ENCODE measurements around the gene STIM1. TPM values are rescaled to one million over a fixed set of nuclear protein-coding genes. Genes with fewer than 3 reads are reported as not detected.
"Not testable (repeated sequence)": the region's sequence is repeated elsewhere in the genome, so short reads cannot be mapped to it uniquely, and the experiment has no call there.

Gene STIM1
- 100 to 1,000 TPM in 1 of 2 experiments, 10 to 100 TPM in 1; 98.8 to 101 TPM for total RNA-seq

GRCh38 chr11:3854977-3855807 lies at the start of gene STIM1:
TSS of gene STIM1 (plus strand) at chr11:3855664. CDS start at chr11:3856271, 607 bp downstream.
- POLR2A ChIA-PET = interaction anchor here (0.7 to 8.9 kb wide), 53 partner anchors 9 to 863 kb away, joined by 3 to 254 read pairs (median 5); partner anchors contain the start of genes NAP1L4, NUP98, PGAP2 and RHOG
- H3K27me3 Mint-ChIP-seq = no peaks in the 10 kb centered on the region
- no peaks in the 10 kb centered on the region for H3K9me3 Mint-ChIP-seq
- H3K27ac Mint-ChIP-seq = peak within 1 kb of the TSS; percentile 99
- H3K4me3 Mint-ChIP-seq = peak within 1 kb of the TSS; percentile 99
- H3K4me1 Mint-ChIP-seq = peaks cover 50% of the 10 kb centered on the region
- peaks cover 8% of the 10 kb centered on the region for H3K36me3 Mint-ChIP-seq
- peak; percentile 70 for ATAC-seq (ENCODE audit: low read depth)
- peak; percentile 99 for DNase-seq

GRCh38 chr11:3807909-3808860 lies 47.3 kb upstream of the STIM1 start, which contains the start of gene PGAP2:
TSS of gene PGAP2 (plus strand) at chr11:3808560. CDS start at chr11:3811260, 2,700 bp downstream.
- POLR2A ChIA-PET = interaction anchor here (0.6 to 2.3 kb wide), 10 partner anchors 10 to 287 kb away, joined by 3 to 15 read pairs (median 4); partner anchors contain the start of genes NUP98, RRM1 and STIM1

GRCh38 chr11:3808861-3809623 lies 46.4 kb upstream of the STIM1 start:
- Mint-ChIP-seq H3K4me3 (peak overlapping the region; percentile 80), H3K4me1 (peaks cover 16% of the 10 kb centered on the region), H3K27me3 (no peaks in the 10 kb centered on the region), H3K36me3 (no peaks in the 10 kb centered on the region), H3K9me3 (no peaks in the 10 kb centered on the region), H3K27ac (peak overlapping the region; percentile 73)
- ATAC-seq (ENCODE audit: low read depth) (peak; percentile 77), DNase-seq (no peak)
- POLR2A ChIA-PET = interaction anchor here (0.6 to 2.3 kb wide), 11 partner anchors 11 to 286 kb away, joined by 3 to 15 read pairs (median 4); partner anchors contain the start of genes NUP98, RRM1 and STIM1

More at GRCh38 chr11:3807909-3808860, 47.3 kb upstream of the STIM1 start, which contains the start of gene PGAP2:
- Mint-ChIP-seq H3K4me1 (peaks cover 17% of the 10 kb centered on the region), H3K9me3 (no peaks in the 10 kb centered on the region), H3K4me3 (peak within 1 kb of the TSS; percentile 83), H3K36me3 (no peaks in the 10 kb centered on the region), H3K27me3 (no peaks in the 10 kb centered on the region), H3K27ac (peak within 1 kb of the TSS; percentile 83)
- DNase-seq (peak; percentile 79), ATAC-seq (ENCODE audit: low read depth) (peak; percentile 72)

GRCh38 chr11:3809624-3809928 lies 45.9 kb upstream of the STIM1 start:
- ATAC-seq (ENCODE audit: low read depth) (no peak), DNase-seq (no peak)
- POLR2A ChIA-PET = interaction anchor here (1.0 to 1.9 kb wide), 3 partner anchors 24 to 32 kb away, joined by 3 to 5 read pairs (median 4); no protein-coding TSS in a partner anchor
- H3K9me3 Mint-ChIP-seq = no peaks in the 10 kb centered on the region
- H3K4me1 Mint-ChIP-seq = peaks cover 13% of the 10 kb centered on the region
- H3K27ac Mint-ChIP-seq = no peak overlapping the region
- H3K27me3 Mint-ChIP-seq = no peaks in the 10 kb centered on the region
- H3K4me3 Mint-ChIP-seq = no peak overlapping the region
- no peaks in the 10 kb centered on the region for H3K36me3 Mint-ChIP-seq

- POLR2A ChIA-PET = interaction anchor here (0.8 to 1.2 kb wide), 3 partner anchors 9 to 44 kb away, joined by 3 to 6 read pairs (median 3); no protein-coding TSS in a partner anchor
- no peaks in the 10 kb centered on the region for H3K9me3 Mint-ChIP-seq
- DNase-seq = no peak
- H3K4me1 Mint-ChIP-seq = peaks cover 13% of the 10 kb centered on the region
- no peak overlapping the region for H3K27ac Mint-ChIP-seq
- no peak overlapping the region for H3K4me3 Mint-ChIP-seq
- H3K27me3 Mint-ChIP-seq = no peaks in the 10 kb centered on the region
- H3K36me3 Mint-ChIP-seq = no peaks in the 10 kb centered on the region
- ATAC-seq (ENCODE audit: low read depth) = no peak
These were observed 45.0 kb upstream of the STIM1 start for GRCh38 chr11:3810446-3810845.

- ATAC-seq (ENCODE audit: low read depth) (no peak), DNase-seq (no peak)
- Mint-ChIP-seq H3K9me3 (no peaks in the 10 kb centered on the region), H3K27me3 (no peaks in the 10 kb centered on the region), H3K36me3 (no peaks in the 10 kb centered on the region), H3K4me1 (peaks cover 13% of the 10 kb centered on the region), H3K27ac (no peak overlapping the region), H3K4me3 (no peak overlapping the region)
- POLR2A ChIA-PET = interaction anchor here (1.0 to 1.2 kb wide), 2 partner anchors 31 to 44 kb away, joined by 3 to 6 read pairs; no protein-coding TSS in a partner anchor
These were observed 44.5 kb upstream of the STIM1 start for GRCh38 chr11:3810951-3811350.

- H3K9me3 Mint-ChIP-seq; H3K4me3 Mint-ChIP-seq; H3K36me3 Mint-ChIP-seq; ATAC-seq (ENCODE audit: low read depth); H3K27ac Mint-ChIP-seq; H3K4me1 Mint-ChIP-seq; DNase-seq; H3K27me3 Mint-ChIP-seq: not testable (repeated sequence)
- POLR2A ChIA-PET = interaction anchor here (0.6 kb wide), 1 partner anchor 26 kb away, joined by 3 read pairs; no protein-coding TSS in a partner anchor
These were observed 40.6 kb upstream of the STIM1 start for GRCh38 chr11:3814832-3815231.

- peaks cover 2% of the 10 kb centered on the region for H3K4me1 Mint-ChIP-seq
- H3K27me3 Mint-ChIP-seq = no peaks in the 10 kb centered on the region
- peaks cover 2% of the 10 kb centered on the region for H3K36me3 Mint-ChIP-seq
- DNase-seq (no peak), ATAC-seq (ENCODE audit: low read depth) (no peak)
- POLR2A ChIA-PET = interaction anchor here (0.6 kb wide), 1 partner anchor 24 kb away, joined by 3 read pairs; no protein-coding TSS in a partner anchor
- H3K4me3 Mint-ChIP-seq = no peak overlapping the region
- H3K9me3 Mint-ChIP-seq = no peaks in the 10 kb centered on the region
- no peak overlapping the region for H3K27ac Mint-ChIP-seq
These were observed 39.6 kb upstream of the STIM1 start for GRCh38 chr11:3815845-3816244.

- no peak for ATAC-seq (ENCODE audit: low read depth)
- H3K36me3 Mint-ChIP-seq = peaks cover 2% of the 10 kb centered on the region
- H3K27ac Mint-ChIP-seq = no peak overlapping the region
- H3K9me3 Mint-ChIP-seq = no peaks in the 10 kb centered on the region
- H3K4me1 Mint-ChIP-seq = peaks cover 2% of the 10 kb centered on the region
- DNase-seq = no peak
- H3K27me3 Mint-ChIP-seq = no peaks in the 10 kb centered on the region
- POLR2A ChIA-PET = interaction anchor here (0.6 kb wide), 2 partner anchors 14 to 25 kb away, joined by 3 read pairs; no protein-coding TSS in a partner anchor
- no peak overlapping the region for H3K4me3 Mint-ChIP-seq
These were observed 38.8 kb upstream of the STIM1 start for GRCh38 chr11:3816673-3817072.

GRCh38 chr11:3817181-3817800 lies 38.2 kb upstream of the STIM1 start:
- Mint-ChIP-seq H3K4me1 (no peaks in the 10 kb centered on the region), H3K27me3 (no peaks in the 10 kb centered on the region), H3K27ac (no peak overlapping the region), H3K9me3 (no peaks in the 10 kb centered on the region), H3K4me3 (no peak overlapping the region), H3K36me3 (peaks cover 2% of the 10 kb centered on the region)
- POLR2A ChIA-PET = interaction anchor here (0.6 to 0.9 kb wide), 2 partner anchors 13 to 19 kb away, joined by 3 read pairs; no protein-coding TSS in a partner anchor
- ATAC-seq (ENCODE audit: low read depth) (no peak), DNase-seq (no peak)

GRCh38 chr11:3820971-3821370 lies 34.5 kb upstream of the STIM1 start:
- no peak overlapping the region for H3K27ac Mint-ChIP-seq

GRCh38 chr11:3822312-3822711 lies 33.2 kb upstream of the STIM1 start:
- Mint-ChIP-seq H3K27me3 (no peaks in the 10 kb centered on the region), H3K9me3 (no peaks in the 10 kb centered on the region), H3K4me1 (peaks cover 32% of the 10 kb centered on the region), H3K36me3 (peaks cover 9% of the 10 kb centered on the region), H3K27ac (no peak overlapping the region), H3K4me3 (no peak overlapping the region)
- POLR2A ChIA-PET = no interaction called here
- ATAC-seq (ENCODE audit: low read depth) (no peak), DNase-seq (no peak)

More at GRCh38 chr11:3820971-3821370, 34.5 kb upstream of the STIM1 start:
- POLR2A ChIA-PET = interaction anchor here (0.7 to 1.0 kb wide), 2 partner anchors 15 to 20 kb away, joined by 3 read pairs; partner anchors contain the start of gene RHOG
- Mint-ChIP-seq H3K4me1 (peaks cover 25% of the 10 kb centered on the region), H3K9me3 (no peaks in the 10 kb centered on the region), H3K4me3 (no peak overlapping the region), H3K36me3 (peaks cover 6% of the 10 kb centered on the region), H3K27me3 (no peaks in the 10 kb centered on the region)
- DNase-seq = no peak
- no peak for ATAC-seq (ENCODE audit: low read depth)
